Progenitor cell of endocrine pancreas (in vitro differentiated cells): ENCODE measurements around the gene TRIM36. TPM values are rescaled to one million over a fixed set of nuclear protein-coding genes. Genes with fewer than 3 reads are reported as not detected.

ENCODE experiments used
- DNase-seq: peaks from one replicate; pipeline ENCODE4 v3.0.0; 2021; ENCODE audit warnings: low spot score; ENCODE audit not compliant: unreplicated experiment
- H3K27ac Mint-ChIP-seq: 2 replicates; pipeline ENCODE4 v1.8.0; 2021; ENCODE audit warnings: mild to moderate bottlenecking, moderate library complexity, mixed read lengths
- H3K27me3 Mint-ChIP-seq: 2 replicates; pipeline ENCODE4 v1.8.0; 2021; ENCODE audit warnings: mixed read lengths
- H3K36me3 Mint-ChIP-seq: 2 replicates; pipeline ENCODE4 v1.8.0; 2022; ENCODE audit warnings: mixed read lengths; ENCODE audit not compliant: insufficient read depth
- H3K4me1 Mint-ChIP-seq: 2 replicates; pipeline ENCODE4 v1.8.0; 2021; ENCODE audit warnings: low read depth, mixed read lengths
- H3K4me3 Mint-ChIP-seq: 2 replicates; pipeline ENCODE4 v1.8.0; 2021; ENCODE audit warnings: low read depth, mild to moderate bottlenecking, moderate library complexity, mixed read lengths
- H3K9me3 Mint-ChIP-seq: 2 replicates; pipeline ENCODE4 v1.8.0; 2021; ENCODE audit warnings: low read depth, mixed read lengths
- total RNA-seq: library from RNA; stranded (reverse); gene quantifications from 2 replicates; pipeline ENCODE4 v1.2.1, GENCODE V29; 2021
- TF ChIP-seq, protein P1 (sequence below): fragments of 200-600 bp; sonication (generic); IDR thresholded peaks from one replicate; pipeline ENCODE4 v1.5.0; 2021; ENCODE audit warnings: antibody characterized with exemption, mild to moderate bottlenecking; ENCODE audit not compliant: unreplicated experiment

TRIM36 gene
- total RNA-seq, 1 donor from 2014 or later = 9.4 TPM

GRCh38 chr5:115109840-115110239, 59.9 kb downstream of the TRIM36 start:
- H3K27ac Mint-ChIP-seq = no peak overlapping the region
- no peaks in the 10 kb centered on the region for H3K36me3 Mint-ChIP-seq
- no peak overlapping the region for H3K4me3 Mint-ChIP-seq
- H3K27me3 Mint-ChIP-seq = peaks cover 4% of the 10 kb centered on the region
- peaks cover 1% of the 10 kb centered on the region for H3K4me1 Mint-ChIP-seq
- H3K9me3 Mint-ChIP-seq = no peaks in the 10 kb centered on the region
- no peak for DNase-seq
- TF ChIP-seq, protein P1, sequence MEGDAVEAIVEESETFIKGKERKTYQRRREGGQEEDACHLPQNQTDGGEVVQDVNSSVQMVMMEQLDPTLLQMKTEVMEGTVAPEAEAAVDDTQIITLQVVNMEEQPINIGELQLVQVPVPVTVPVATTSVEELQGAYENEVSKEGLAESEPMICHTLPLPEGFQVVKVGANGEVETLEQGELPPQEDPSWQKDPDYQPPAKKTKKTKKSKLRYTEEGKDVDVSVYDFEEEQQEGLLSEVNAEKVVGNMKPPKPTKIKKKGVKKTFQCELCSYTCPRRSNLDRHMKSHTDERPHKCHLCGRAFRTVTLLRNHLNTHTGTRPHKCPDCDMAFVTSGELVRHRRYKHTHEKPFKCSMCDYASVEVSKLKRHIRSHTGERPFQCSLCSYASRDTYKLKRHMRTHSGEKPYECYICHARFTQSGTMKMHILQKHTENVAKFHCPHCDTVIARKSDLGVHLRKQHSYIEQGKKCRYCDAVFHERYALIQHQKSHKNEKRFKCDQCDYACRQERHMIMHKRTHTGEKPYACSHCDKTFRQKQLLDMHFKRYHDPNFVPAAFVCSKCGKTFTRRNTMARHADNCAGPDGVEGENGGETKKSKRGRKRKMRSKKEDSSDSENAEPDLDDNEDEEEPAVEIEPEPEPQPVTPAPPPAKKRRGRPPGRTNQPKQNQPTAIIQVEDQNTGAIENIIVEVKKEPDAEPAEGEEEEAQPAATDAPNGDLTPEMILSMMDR = no peak

GRCh38 chr5:115109356-115109755, 60.4 kb downstream of the TRIM36 start:
- TF ChIP-seq, protein P1 = no peak
- H3K27ac Mint-ChIP-seq = no peak overlapping the region

DNA sequence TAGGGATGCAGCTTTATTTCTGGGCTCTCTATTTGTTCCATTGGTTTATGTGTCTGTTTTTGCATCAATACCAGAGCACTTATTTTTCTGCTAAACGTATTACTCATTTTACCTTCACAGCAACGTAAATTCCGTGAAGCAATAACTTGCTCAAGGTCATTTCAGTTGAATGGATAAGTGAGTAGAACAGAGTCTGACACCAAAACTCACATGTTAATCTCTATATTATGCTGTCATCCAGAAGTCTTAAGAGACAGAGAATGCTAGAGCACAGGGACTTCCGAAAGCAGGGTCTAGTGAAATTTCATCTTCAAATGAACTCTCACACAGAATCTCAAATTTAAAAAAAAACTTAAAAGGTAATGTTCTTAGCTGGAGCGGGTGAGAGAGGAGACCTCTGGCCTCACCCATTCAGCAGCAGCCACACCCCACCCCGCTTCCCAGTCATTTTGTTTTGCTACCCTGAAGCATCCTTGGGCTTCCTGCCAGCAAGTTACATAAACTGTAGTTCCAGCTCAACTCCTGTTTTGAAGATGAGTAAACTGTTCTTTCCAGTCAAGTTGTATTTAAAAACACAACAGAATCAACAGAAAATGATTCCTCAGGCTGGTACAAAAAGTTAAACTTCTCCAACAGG, 69.3 kb downstream of the TRIM36 start:
- no peak for DNase-seq
- no peak overlapping the region for H3K4me3 Mint-ChIP-seq
- no peaks in the 10 kb centered on the region for H3K36me3 Mint-ChIP-seq
- no peaks in the 10 kb centered on the region for H3K27me3 Mint-ChIP-seq
- no peaks in the 10 kb centered on the region for H3K4me1 Mint-ChIP-seq
- no peak overlapping the region for H3K27ac Mint-ChIP-seq
- TF ChIP-seq, protein P1 = no peak
- H3K9me3 Mint-ChIP-seq = no peaks in the 10 kb centered on the region

More at GRCh38 chr5:115109356-115109755, 60.4 kb downstream of the TRIM36 start:
- peaks cover 4% of the 10 kb centered on the region for H3K27me3 Mint-ChIP-seq
- no peaks in the 10 kb centered on the region for H3K36me3 Mint-ChIP-seq
- no peaks in the 10 kb centered on the region for H3K9me3 Mint-ChIP-seq
- DNase-seq = no peak
- no peak overlapping the region for H3K4me3 Mint-ChIP-seq
- peaks cover 1% of the 10 kb centered on the region for H3K4me1 Mint-ChIP-seq

- no peaks in the 10 kb centered on the region for H3K27me3 Mint-ChIP-seq
- no peak overlapping the region for H3K27ac Mint-ChIP-seq
- no peak overlapping the region for H3K4me3 Mint-ChIP-seq
- TF ChIP-seq, protein P1 = peak; percentile 85
- H3K9me3 Mint-ChIP-seq = no peaks in the 10 kb centered on the region
- no peak for DNase-seq
- no peaks in the 10 kb centered on the region for H3K36me3 Mint-ChIP-seq
- H3K4me1 Mint-ChIP-seq = no peaks in the 10 kb centered on the region
Measured at GRCh38 chr5:115098041-115098702, 71.5 kb downstream of the TRIM36 start.

GRCh38 chr5:115097236-115097635, 72.5 kb downstream of the TRIM36 start:
- DNase-seq = no peak
- TF ChIP-seq, protein P1 = no peak
- H3K27ac Mint-ChIP-seq = no peak overlapping the region
- no peaks in the 10 kb centered on the region for H3K27me3 Mint-ChIP-seq
- H3K4me1 Mint-ChIP-seq = no peaks in the 10 kb centered on the region
- H3K36me3 Mint-ChIP-seq = no peaks in the 10 kb centered on the region
- H3K4me3 Mint-ChIP-seq = no peak overlapping the region
- H3K9me3 Mint-ChIP-seq = no peaks in the 10 kb centered on the region
